GM13977 (cell line): ENCODE results near the gene SWI5.

Experiments used
- DNase-seq: peaks from one replicate; pipeline ENCODE4 v3.0.0; 2012; ENCODE audit warnings: low spot score
- CTCF ChIP-seq: IDR thresholded peaks from 2 replicates; pipeline ENCODE4 v1.5.1; 2012; ENCODE audit warnings: mild to moderate bottlenecking, control low read depth; ENCODE audit not compliant: insufficient read depth; ENCODE audit errors: extremely low read depth, missing control alignments
- in situ Hi-C: fragments of 300-500 bp; cut with MboI; formaldehyde crosslinking; loops from one replicate; pipeline ENCODE4 v1.12.0; 2022; ENCODE audit warnings: low sequenced_read_pairs, low pct_unique_long_range_greater_than_20kb, mixed read lengths, inconsistent platforms; ENCODE audit not compliant: unreplicated experiment

Gene SWI5

GRCh38 chr9:128323791-128324190 lies 47.7 kb downstream of the SWI5 start:
- TF ChIP-seq CTCF: no peak
- in situ Hi-C loops: no loop called here
- no peak for DNase-seq

DNA sequence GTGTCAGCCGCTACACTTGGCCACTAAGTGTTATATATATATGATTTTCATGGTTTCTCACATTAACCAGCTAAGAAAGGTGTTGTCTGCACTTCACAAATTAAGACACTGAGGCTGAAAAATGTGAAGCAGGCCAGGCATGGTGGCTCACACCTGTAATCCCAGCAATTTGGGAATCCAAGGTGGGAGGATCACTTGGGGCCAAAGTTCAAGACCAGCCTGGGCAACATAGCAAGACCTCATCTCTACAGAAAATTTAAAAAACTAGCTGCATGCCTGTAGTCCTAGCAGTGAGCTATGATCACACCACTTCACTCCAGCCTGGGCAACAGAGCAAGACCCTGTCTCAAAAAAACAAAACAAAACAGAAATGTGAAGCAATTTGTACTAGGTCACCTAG lies 48.3 kb downstream of the SWI5 start:
- no peak for DNase-seq
- TF ChIP-seq CTCF: no peak
- in situ Hi-C loops: no loop called here

DNA sequence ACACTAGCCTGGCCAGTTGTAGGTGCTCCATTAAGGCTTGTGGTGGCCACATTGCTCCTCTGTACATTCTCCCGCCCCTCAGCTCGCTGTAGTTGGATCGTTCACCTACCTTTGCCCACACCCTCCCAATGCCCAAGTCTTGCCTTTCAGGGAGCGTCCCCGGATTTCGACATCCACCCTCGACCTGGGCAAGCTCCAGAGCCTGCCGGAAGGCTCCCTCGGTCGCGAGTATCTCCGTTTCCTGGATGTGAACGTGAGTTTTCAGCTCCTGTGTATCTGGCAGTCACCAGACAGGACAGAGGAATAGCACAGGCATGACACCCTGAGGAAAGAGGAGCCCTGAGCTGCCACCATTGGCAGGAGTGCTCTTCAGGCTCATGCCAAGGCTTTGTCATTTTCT lies 49.6 kb downstream of the SWI5 start:
- in situ Hi-C loops: no loop called here
- TF ChIP-seq CTCF: no peak
- no peak for DNase-seq

- DNase-seq: no peak
- TF ChIP-seq CTCF: no peak
- in situ Hi-C loops: no loop called here
Observed at GRCh38 chr9:128333451-128333869, 57.4 kb downstream of the SWI5 start.

DNA sequence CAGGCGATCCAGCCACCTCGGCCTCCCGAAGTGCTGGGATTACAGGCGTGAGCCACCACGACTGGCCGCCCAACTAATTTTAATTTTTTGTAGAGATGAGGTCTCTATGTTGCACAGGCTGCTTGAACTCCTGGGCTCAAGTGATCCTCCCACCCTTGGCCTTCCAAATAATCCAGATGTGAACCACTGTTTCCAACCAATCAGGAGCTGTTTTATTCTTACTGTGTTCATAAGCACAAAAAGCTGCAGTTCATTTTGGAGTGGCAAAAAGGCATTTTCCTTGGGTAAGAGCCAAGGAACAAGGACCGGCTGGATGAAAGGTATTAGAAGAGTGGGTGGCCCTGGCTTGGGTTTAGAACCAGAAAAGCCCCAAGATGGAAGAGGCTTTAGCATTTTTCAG lies 59.1 kb downstream of the SWI5 start:
- in situ Hi-C loops: no loop called here
- TF ChIP-seq CTCF: no peak

GRCh38 chr9:128335914-128336313 lies 59.8 kb downstream of the SWI5 start:
- in situ Hi-C loops: no loop called here
- no peak for TF ChIP-seq CTCF
- DNase-seq: no peak

More for the DNA sequence above, 59.1 kb downstream of the SWI5 start:
- DNase-seq: no peak

GRCh38 chr9:128337936-128338335 lies 61.9 kb downstream of the SWI5 start:
- no peak for DNase-seq
- in situ Hi-C loops: no loop called here
- TF ChIP-seq CTCF: no peak
